Astrocyte of the cerebellum (primary cell): ENCODE data around the gene DNAJC2.

Experiments
- DNase-seq: peaks from one replicate; pipeline ENCODE4 v3.0.0-alpha.2; 2011; ENCODE audit warnings: low read depth
- H3K4me3 ChIP-seq: 2 replicates; pipeline ENCODE4 v1.5.1; 2011; ENCODE audit warnings: mild to moderate bottlenecking, low read depth, low read length, moderate library complexity
- CTCF ChIP-seq: IDR thresholded peaks from 2 replicates; pipeline ENCODE4 v1.5.1; 2012; ENCODE audit warnings: low read length, low read depth, moderate library complexity, mild to moderate bottlenecking; ENCODE audit errors: missing control alignments
- in situ Hi-C: cut with HindIII; loops from 2 replicates; pipeline ENCODE4 v1.10.0; 2017; ENCODE audit warnings: low sequenced_read_pairs

Gene DNAJC2

DNA sequence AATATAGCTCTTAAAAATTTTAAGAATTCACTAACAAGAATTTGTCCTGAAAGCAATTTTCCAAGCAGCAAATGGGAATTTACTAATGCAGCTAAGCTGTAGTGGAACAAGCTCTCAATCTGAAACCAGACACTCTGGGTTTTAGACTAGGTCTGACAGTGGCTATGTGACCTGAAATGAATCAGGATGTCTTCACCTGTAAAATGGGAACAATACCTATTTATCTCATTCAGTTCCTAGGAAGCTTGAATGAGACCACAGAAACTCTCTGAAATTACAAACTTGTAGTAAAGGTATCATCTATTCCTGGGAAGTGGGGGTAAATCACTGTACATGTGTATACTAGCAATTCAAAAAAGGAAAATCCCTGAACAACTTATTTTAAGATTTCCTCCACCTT lies 1.2 kb downstream of the DNAJC2 start:
- peak overlapping the region; percentile 81 for H3K4me3 ChIP-seq
- DNase-seq = no peak
- in situ Hi-C loops = loop anchor here (5.0 kb wide), 1 partner anchor 36 kb away; no protein-coding TSS in a partner anchor
- TF ChIP-seq CTCF = no peak

GRCh38 chr7:103341466-103341865 lies 3.1 kb downstream of the DNAJC2 start:
- no peak for DNase-seq
- in situ Hi-C loops = loop anchor here (5.0 kb wide), 1 partner anchor 34 kb away; no protein-coding TSS in a partner anchor
- no peak for TF ChIP-seq CTCF
- H3K4me3 ChIP-seq = no peak overlapping the region

DNA sequence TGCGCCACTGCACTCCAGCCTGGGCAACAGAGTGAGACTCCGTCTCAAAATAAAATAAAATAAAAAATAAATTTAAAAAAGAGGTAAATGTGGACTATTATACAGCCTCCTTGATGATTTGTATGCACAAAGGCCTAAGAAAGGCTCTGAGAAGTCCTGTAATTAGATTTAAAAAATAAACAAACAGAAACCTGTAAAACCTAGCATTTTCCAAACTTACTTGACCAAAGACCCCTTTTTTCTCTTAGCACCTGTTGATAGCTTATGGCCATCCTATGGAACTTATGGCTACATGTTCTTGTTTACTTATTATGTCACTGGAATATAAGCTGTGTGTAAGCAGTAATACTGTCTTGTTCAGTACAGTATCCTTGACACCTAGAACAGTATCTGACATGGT lies 5.7 kb downstream of the DNAJC2 start:
- H3K4me3 ChIP-seq = no peak overlapping the region
- no peak for TF ChIP-seq CTCF
- DNase-seq = no peak
- in situ Hi-C loops = no loop called here

GRCh38 chr7:103336761-103337160 lies 7.8 kb downstream of the DNAJC2 start:
- no peak overlapping the region for H3K4me3 ChIP-seq
- in situ Hi-C loops = no loop called here
- TF ChIP-seq CTCF = no peak
- no peak for DNase-seq

DNA sequence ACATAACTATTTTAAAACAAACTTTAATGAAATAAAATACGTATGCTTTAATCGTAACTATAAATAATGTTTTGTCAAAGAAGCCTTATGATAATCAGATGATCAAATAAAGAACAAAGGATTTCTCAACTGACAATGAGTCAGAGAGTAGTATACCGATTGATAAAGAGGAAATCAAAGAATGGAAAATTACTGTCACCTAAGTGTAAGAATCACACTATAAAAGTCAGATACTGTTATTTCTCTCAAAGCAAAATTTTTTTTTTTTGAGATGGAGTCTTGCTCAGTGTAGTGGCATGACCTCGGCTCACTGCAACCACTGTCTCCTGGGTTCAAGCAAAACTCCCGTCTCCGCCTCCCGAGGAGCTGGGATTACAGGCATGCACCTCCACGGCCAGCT lies 18.8 kb downstream of the DNAJC2 start:
- no peak overlapping the region for H3K4me3 ChIP-seq
- no peak for TF ChIP-seq CTCF
- DNase-seq = no peak
- in situ Hi-C loops = no loop called here

DNA sequence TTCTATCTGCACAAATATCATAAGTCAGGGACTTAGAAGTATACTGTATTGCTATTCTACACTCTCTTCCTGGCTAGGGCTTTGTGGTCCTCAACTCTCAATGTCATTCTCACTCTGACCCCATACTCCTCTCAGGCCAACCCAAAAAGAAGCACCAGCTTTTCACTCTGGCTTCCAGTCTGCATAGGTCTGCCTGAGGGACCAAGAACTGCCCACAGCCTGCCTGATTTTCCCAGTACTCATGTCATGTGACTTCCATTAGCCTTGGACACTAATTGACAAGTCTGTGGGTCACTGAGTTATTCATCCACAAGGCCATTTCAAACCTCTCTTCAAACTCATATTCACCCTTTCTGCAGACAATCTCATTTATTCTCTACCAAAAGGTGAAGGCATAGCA lies 27.6 kb downstream of the DNAJC2 start:
- no peak for TF ChIP-seq CTCF
- no peak for DNase-seq
- in situ Hi-C loops = no loop called here
- H3K4me3 ChIP-seq = no peak overlapping the region
